IPS DF 4.7 (cell line): ENCODE results near the gene LCN10.
"Not testable (repeated sequence)": the region's sequence is repeated elsewhere in the genome, so short reads cannot be mapped to it uniquely, and the experiment has no call there.

Experiments used
- DNase-seq: peaks from one replicate; pipeline ENCODE4 v3.0.0-alpha.2; 2013; ENCODE audit warnings: low spot score; ENCODE audit errors: extremely low read depth

Gene LCN10

DNA sequence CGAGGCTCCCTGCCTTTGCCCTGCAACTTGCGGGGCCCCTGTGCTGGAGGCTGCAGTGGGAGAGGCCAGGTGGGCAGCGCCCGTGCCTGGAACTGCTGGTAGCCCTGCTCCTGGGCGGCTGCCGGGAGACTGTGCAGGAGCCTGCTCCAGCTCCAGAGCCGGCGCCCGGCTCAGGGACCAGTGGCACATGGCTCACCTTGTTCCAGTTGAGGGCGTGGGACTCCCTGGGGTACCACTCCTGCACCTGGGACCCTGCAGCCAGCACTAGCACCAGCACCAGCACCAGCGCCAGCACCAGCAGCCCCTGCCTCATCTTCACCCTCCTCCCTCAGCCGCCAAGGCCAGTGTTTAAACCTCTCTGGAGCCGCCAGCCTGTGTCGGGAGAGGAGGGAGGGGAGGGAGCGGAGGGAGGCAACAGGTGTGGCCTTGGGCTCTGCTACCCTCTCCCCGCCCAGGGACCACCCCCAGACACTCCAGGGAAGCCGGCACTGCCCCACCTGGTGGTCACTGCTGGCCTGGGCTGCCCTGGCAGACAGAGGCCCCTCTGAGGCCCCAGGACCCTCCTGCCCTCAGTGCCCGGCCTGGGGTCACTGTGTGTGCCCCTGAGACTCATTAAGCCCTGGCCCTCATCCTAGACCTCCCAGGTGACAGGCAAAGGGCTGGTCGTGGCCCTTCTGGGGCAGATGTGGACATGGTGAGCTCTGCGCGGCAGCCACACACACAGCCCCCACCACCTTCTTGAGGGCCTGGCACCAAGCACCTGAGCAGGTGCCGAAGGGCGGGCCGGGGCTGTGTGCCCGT lies at the start of gene LCN10:
LCN10 (minus strand) TSS at position 350 of the 801 bp plus-strand sequence; CDS start at position 313, 37 bp downstream.
- DNase-seq, result no peak

DNA sequence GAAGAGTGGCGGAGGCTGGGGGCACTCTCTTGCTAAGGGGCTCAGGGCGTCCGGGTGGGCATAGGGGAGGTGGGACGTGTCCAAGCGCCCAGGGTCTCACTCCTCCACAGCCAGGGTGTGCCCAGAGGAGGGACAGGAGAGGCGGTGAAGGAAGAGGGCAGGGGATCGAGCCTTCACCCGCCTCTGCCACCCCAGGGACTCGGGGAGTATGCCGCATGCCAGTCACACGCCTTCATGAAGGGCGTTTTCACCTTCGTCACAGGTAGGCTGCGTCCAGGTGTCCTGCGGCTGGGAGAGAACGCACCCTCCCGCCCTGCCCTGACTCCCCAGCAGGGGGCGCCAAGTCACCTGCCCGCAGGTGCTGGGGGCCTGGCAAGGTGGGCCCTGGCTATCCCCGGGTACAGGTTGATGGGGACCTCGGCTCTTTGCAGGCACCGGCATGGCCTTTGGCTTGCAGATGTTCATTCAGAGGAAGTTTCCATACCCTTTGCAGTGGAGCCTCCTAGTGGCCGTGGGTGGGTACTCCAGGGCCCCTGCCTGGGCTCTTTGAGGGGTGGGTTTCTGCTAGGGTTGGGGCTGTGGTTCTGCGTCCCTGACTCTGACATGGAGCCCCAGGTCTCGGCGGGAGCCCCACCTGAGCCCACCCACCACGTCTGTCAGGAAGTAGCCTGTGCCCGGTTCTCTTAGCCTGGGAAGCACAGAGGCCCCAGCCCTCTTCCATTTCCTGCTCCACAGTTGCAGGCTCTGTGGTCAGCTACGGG lies 49.0 kb upstream of the LCN10 start:
- no peak for DNase-seq

DNA sequence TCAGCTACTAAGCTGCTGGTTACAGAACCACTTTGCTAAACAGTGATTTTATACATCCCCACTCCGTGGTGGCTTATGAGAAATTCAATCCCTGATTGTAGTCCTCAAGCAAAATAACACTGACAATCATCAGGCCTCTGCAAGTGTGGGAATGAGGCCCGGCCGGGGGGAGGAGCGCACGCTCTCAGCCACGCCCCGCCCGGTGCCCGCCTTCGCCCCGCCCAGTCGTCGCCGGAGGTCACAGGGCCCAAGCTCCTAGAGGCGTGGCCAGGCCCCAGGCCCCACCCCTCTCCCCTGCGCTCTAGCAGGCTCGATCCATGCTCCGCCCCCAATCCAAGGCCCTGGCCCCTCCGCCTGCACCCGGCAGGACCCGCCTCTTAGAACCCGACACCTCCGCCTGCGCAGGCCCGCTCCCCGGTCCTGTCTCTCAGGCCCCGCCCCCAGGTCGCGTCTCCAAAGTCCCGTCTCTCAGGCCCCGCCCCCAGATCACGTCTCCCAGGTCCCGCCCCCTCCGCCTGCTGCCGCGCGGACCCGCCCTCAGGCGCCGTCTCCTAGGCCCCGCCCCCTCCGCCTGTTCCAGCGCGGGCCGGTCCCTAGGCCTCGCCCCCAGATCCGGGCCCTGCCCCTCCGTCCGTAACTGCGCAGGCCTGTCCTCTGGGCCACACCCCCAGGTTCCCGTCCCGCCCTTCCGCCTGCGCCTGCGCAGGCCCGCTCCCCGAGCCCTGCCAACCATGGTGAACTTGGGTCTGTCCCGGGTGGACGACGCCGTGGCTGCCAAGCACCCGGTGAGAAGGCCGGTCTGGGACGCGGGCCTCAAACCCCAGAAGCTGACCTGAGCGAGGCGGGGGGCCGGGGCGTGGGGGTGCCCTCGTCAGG lies 48.1 kb upstream of the LCN10 start, which contains the start of gene TMEM141:
TMEM141 (plus strand) TSS at position 705 of the 876 bp plus-strand sequence; CDS start at position 732, 27 bp downstream.
- DNase-seq, result peak; percentile 91

DNA sequence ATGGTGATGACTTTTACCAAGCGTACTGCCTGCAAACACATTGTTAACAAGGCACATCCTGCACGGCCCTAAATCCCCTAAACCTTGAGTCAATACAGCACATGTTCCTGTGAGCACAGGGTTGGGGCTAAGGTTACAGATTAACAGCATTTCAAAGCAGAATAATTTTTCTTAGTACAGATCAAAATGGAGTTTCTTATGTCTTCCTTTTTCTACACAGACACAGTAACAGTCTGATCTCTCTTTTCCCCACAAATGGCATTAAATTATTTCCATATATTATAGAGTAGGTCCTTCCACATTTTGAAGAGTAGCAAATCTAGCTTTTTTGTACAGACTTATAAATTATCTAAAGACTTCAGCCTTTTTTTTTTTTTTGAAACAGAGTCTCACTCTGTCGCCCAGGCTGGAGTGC lies 46.8 kb upstream of the LCN10 start:
- DNase-seq, result no peak

DNA sequence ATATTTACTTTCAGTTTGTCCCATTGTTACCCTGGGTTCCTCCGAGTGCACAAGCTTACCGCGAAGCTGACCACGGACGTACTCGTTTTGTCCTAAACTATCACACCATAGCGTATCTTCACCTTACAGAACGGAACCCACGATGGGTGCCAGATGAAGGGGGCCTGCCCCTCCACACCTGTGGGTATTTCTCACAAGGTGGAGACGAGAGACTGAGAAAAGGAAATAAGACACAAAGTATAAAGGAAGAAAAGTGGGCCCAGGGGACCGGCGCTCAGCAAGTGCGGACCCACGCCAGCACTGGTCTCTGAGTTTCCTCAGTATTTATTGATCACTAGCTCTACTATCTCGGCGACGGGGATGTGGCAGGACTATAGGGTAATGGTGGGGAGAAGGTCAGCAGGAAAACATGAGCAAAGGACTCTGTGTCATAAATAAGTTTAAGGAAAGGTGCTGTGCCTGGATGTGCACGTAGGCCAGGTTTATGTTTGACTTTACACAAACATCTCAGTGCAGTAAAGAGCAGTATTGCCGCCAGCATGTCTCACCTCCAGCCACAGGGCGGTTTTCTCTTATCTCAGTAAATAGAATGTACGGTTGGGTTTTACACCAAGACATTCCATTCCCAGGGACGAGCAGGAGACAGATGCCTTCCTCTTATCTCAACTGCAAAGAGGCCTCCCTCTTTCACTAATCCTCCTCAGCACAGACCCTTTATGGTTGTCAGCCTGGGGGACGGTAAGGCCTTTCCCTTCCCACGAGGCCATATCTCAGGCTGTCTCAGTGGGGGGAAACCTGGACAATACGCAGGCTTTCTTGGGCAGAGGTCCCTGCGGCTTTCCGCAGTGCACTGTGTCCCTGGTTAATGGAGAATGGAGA lies 46.1 kb upstream of the LCN10 start:
- DNase-seq, result not testable (repeated sequence)

DNA sequence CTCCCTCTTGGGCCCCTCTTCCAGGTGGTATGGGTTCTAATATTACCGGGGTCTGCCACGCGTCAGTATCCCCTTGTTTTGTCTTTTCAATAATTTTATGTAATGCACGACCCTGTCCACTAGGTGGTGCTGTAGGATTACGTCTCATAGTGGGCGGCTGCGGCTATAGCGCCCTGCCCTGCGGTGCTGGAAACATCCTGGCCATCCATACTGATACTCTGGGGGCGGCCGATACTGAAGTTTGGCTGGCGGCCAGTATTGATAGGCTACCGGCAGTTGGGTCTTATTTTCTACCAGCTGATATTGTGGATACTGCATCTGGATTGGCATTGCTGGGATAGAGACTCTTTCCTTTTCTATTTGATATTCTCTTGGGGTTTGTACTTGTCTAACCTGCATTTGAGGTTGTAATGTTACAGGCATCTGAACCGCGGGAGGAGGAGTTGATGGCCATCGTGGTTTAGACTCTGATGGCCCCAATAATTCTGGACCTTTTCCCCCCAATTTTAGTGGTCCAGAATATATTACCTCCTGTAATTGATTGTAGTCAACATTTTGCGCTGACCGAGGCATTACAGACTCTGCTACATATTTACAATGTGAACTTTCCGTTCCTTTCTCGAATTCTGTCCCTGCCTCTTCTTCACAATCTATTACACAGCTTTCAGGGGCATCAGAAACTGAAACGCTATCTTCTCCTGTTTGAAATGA lies 45.1 kb upstream of the LCN10 start:
- no peak for DNase-seq

DNA sequence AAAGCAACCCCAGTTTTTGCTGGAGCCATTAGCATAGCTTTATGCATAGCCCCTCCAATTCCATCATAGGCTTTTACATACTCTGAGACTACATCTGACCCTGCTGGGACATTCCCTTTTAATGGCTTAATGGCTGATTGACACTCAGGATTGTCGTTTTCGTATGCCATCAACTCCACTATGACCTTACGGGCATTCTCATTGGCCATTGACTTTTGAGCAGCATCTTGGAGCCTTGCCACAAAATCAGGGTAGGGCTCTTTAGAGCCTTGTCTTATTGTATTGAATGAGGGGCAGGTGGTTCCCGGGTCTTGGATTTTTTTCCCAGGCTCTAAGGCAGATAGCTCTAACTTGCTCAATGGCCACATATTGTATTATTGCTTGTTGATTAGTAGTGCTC lies 44.2 kb upstream of the LCN10 start:
- DNase-seq, result not testable (repeated sequence)

DNA sequence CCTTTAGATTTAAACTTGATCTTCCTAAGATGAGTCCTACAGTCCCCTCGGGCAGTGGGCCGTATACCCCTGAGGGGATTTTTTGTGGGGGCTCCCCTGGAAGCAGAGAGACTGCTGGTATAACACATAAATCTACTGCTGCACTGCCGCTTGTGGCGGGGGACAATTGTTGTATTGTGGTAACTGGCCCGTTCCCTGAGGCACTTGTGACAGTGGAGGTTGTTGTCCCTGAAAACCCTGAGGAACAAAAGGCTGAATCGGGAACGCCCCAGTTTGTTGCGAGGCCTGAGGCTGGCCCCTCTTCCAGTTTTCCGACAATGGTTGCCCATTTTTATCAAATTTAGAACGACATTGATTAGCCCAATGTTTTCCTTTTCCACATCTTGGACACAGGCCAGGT lies 43.7 kb upstream of the LCN10 start:
- no peak for DNase-seq

DNA sequence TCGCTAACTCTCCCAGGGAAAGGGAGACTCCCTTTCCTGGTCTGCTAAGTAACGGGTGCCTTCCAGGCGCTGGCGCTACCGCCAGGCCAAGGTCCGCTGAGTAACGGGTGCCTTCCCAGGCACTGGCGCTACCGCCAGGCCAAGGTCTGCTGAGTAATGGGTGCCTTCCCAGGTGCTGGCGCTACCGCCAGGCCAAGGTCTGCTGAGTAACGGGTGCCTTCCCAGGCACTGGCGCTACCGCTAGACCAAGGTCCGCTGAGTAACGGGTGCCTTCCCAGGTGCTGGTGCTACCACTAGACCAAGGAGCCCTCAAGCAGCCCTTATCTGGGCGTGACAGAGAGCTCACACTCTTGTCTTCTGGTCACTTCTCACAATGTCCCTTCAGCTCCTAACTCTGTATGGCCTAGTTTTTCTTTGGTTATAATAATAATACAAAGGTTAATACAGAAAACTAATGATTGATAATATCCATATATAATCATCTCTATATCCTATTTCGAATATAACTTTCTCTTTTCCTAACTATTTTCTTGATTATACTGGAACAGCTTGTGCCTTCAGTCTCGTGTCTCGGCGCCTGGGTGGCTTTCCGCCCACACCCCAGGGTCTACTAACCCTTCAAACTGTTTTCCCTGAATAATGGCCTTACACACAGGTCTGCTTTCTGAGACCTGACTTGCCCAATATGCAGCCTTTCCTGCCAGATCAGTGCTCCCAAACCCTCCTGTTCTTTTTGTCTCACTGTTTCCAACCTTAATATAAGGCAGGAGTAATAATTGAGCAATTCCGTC lies 43.0 kb upstream of the LCN10 start:
- DNase-seq, result not testable (repeated sequence)

DNA sequence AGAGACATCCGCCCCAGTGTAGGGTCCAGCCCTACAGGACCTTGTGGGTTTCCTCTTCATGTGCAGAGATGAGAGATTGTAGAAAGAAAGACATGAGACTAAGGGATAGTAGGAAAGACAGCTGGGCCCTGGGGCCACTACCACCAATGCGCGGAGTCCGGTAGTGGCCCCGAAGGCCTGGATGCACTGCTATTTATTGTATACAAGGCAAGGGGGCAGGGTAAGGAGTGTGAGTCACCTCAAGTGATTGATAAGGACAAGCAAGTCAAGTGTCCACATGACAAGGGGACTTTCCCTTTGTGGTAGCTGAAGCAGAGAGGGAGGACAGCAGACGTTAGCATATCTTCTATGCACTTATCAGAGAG lies 42.2 kb upstream of the LCN10 start:
- no peak for DNase-seq

DNA sequence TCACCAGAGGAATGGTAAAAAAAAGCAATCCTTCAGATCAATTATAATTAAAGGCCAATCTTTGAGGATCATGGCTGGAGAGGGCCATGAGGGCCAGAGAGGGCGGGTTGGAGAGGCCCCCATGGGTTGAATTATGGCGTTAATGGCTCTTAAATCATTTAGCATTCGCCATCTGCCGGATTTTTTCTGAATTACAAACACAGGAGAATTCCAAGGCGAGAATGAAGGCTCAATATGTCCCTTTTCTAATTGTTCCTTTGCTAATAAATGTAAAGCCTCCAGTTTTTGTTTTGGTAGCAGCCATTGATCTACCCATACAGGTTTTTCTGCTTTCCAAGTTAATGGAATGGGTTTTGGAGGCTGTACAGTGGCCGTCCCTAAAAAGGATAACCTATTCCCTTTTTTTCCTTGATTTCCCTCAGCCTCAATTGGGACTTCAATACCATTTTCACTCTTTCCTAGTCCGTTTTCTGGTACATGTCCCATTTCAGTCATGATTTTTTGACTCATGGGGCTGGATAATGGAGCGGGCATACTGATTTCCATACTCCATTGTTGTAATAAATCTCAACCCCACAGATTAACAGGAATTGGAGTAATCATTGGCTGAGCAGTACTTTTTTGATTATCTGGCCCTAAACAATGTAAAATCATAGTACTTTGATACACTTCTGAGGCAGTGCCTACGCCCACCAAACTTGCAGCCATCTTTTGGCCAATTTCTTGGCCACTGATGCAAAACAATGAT lies 41.7 kb upstream of the LCN10 start:
- DNase-seq, result no peak

DNA sequence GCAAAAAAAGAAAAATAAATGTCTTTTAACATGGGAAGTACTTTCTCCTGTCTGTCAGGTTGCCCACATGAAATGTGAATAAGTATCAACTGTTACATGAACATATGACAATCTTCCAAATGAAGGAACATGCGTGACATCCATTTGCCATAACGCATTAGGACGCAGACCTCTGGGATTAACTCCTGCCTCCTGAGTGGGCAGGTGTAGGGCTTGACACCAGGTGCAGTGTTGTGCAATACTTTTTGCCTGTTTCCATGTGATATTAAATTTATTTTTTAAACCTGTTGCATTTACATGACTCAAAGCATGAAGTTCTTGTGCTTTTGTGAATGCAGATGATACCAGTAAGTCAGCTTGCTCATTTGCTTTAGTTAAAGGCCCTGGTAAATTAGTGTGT lies 39.7 kb upstream of the LCN10 start:
- DNase-seq, result no peak

DNA sequence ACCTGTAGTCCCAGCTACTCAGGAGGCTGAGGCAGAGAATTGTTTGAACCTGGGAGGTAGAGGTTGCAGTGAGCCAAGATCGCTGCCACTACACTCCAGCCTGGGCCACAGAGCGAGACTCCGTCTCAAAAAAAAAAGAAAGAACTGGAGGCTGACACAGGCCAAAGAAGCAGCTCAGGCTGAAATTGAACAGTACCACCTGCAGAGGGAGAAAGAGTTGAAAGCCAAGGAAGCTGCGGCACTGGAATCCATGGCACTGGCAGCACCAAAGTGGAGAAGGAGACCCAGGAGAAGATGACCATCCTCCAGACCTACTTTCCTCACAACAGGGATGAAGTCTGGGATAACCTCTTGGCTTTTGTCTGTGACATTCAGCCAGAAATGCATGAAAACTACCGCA lies 37.1 kb upstream of the LCN10 start:
- no peak for DNase-seq

DNA sequence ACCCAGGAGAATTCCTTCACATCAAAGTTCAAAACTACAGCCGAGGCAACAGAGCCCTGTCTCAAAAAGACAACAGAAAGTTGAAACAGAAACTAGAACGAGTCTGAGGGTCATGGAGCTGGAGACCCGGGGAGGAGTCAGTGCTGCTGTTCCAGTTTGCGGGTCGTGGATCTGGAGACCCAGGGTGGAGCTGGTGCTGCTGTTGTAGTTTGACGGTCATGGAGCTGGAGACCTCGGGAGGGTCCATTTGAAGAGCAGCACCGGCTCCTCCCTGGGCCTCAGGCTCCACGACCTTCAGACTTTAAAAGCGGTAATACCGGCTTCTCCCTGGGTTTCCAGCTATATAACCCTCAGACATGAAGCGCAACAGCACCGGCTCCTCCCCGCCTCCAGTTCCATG lies 34.6 kb upstream of the LCN10 start:
- no peak for DNase-seq

DNA sequence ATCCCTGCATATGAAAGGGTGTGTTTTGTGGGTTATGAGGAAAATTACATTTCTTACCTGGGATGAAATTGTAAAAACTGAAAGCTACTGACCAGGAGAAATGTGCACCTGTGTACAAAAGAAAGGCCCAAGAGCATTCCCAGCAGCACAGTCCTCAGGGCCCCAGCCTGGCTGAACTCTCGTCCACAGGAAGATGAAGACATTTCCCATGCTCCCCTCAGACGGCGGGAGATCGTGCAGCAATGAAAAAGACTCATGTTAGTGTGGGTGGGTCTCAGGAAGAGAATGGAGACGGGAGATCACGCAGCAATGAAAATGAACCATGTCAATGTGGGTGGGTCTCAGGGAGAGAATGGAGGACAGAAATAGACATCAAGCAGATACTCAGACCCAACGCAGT lies 34.2 kb upstream of the LCN10 start:
- DNase-seq, result no peak

DNA sequence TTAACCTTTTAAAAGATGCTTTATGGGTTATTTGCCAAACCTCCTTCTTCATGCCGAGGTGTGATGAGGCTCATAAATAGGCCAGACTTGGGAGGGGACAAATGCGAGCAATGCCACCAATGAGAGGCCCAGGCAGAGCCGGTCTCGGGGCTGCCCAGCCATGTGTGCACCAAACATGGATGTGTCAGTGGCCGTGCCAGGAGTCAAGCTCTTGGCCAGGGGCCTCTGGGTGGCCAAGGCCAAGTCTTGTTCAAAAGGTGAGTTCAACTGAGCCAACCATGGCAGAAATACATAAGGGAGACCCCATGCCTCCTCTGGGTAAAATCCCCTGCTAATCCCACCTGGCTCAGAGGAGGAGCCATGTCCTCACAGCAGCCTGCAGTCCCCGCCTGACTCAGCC lies 32.5 kb upstream of the LCN10 start:
- no peak for DNase-seq

DNA sequence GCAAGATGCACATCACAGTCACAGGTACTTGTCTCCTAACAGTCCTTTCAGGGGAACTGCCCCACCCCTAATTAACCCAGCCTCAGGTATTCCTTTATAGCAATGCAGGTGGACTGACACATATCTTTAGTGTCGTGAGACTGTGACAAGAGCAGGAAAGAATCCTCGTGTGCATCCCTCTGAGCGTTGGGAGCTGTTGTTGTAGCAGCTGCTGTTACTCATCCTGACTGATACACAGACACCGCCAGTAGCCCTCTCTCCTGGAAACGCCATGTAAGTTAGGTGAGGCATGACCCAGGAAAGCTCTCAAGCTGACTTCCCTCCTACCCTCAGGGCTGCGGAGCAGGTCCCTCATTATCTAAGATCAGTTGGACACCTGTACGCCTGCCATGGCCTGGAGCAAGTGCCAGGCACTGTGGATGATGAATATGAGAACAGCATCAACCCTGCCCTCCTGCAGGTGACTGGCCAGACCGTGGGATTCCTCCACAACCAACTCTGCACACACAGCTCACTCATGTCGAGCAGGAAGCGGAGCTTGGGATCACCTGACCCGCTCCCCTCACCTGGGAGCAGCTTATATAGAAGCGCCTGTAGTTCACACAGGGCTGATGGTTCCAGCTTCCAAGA lies 31.8 kb upstream of the LCN10 start:
- no peak for DNase-seq

DNA sequence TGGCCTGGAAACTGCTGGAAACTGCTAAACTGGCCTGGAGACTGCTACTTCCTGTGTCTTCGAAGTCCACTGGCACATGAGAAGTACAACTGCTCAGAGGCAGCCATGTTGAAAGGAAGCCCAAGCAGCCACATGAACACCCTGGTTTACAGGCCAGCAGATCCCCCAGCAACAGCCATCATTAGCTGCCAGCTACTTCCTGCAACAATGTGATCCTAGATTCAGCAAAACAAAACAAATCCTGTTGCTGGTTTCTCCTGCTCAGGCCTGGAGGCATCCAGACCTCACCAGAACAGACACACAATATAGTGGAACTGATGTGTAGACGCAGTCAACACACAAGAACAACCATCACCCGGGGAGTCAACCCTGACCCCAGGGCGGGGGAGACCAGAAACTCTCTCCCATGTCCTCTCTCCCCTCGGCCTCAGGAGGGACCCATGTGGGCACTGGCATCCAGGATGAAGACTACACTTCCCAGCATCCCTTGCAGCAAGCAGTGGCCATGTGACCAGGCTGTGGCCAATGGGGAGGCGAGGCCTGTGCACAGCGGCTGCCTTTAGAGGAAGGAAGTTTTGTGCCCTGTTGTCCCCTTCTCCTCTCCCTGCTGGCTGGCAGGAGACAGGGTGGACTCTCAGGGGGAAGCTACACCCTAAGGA lies 30.8 kb upstream of the LCN10 start:
- no peak for DNase-seq
